Germinal center (tissue), 1 donor: ENCODE results near the gene PSMC5.
"Not testable (repeated sequence)": the region's sequence is repeated elsewhere in the genome, so short reads cannot be mapped to it uniquely, and the experiment has no call there.

Experiments used
- DNase-seq: peaks from one replicate; pipeline ENCODE4 v3.0.0; 2012; ENCODE audit warnings: mixed read lengths, low spot score

The PSMC5 gene

DNA sequence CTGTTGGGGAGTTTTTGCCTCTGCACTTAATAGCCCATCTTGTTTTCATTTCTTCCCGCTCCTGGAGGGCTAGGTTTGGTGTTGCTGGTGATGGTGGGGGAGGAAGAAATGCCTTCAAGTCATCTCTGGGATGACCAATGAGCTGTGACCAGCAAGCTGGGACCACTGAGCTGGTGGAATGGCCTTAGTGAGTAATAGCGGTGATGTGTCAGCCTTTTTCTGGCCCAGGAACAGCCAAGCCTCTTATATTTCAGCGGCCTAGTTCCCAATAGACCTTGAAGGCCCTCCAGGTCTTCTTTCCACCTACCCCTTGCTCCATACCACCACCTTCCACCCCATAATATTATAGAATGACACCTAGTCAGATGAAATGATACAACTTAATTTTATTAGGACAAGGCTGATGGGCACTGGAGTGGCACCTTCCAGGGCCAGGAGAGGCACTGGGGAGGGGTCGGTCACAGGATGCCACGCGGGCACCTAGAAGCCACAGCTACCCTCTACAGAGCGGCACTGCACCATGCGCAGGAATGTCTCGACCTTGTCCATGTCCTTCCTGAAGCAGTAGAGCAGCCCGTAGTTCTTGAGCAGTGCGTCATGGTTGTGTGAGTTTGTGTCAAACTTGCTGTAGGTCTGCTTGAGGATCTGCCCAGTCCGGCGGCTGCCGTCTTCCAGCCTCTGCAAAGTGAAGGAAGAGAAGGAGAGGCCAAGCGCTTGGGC is 44.6 kb downstream of the PSMC5 start:
- not testable (repeated sequence) for DNase-seq

DNA sequence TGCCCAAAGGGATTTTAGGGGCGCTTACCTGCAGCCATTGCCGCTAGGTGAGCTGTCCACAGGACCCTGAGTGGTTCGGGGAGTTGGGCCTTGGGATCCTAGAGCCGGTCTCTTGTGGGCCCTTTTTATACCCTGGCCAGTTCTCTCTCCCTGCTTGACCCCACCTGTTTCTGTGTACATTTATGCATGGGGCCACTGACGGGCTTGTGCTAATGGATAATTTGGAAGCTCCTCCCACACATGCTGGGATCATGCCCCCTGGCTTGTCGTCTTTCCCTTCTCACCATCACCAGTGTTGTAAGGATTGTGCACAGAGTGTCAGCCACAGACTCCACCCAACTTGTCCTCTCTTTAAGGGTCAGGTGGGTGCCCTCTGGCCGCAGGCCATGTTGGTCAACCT is 46.3 kb downstream of the PSMC5 start, which contains the start of gene CSH2:
Gene CSH2, minus strand, starts transcription at position 101 of the 400 bp plus-strand sequence. Its CDS starts 63 bp downstream, at position 38.
- DNase-seq = not testable (repeated sequence)

- DNase-seq = not testable (repeated sequence)
Measured at GRCh38 chr17:63874061-63874626, 46.9 kb downstream of the PSMC5 start.

DNA sequence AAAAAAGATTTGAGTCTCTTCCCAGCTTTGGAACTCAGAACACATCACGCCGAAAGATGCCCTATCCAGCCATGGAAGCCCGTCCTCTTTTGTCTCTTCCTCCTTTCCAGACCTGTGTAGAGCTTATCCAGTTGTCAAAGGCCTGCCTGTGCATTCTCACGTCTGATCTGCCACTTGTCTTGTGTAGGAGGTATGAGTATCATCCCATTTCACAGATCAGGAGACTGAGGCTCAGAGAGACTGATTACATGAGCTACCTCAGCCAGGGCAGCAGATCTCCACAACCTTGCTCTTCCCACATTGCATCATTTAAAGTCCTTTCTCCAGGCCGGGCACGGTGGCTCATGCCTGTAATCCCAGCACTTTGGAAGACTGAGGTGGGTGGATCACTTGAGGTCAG is 47.5 kb downstream of the PSMC5 start:
- DNase-seq = not testable (repeated sequence)

DNA sequence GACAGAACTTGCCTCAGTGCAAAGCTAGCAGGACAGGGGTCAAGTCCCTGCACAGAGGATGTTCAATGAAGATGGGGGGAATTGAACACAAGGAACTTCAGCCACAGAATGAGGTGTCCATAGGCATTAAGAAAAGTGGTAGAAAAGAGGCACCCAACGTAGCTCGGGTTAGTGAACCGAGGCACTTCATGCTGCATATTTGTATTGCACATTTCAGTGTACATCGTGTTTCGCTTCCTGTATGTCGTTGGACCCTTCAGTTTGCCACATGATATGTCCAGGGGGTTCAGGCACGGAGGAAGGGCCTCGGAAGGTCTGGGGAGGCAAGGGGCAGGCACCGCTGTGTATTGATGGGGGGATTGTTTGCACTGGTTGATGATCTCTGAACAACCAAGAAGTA is 51.2 kb downstream of the PSMC5 start:
- not testable (repeated sequence) for DNase-seq

- no peak for DNase-seq
Measured at GRCh38 chr17:63880706-63881105, 53.5 kb downstream of the PSMC5 start.

GRCh38 chr17:63881337-63881736 is 54.1 kb downstream of the PSMC5 start:
- not testable (repeated sequence) for DNase-seq
